ENCODE results near the gene KLHDC7A.

The KLHDC7A gene

GRCh38 chr1:18504609-18505008 is 23.9 kb downstream of the KLHDC7A start:
- no peak for DNase-seq (ENCODE audit: low spot score)

- no peak for DNase-seq (ENCODE audit: low spot score)
Observed at GRCh38 chr1:18505666-18506065, 24.9 kb downstream of the KLHDC7A start.

- no peak for DNase-seq (ENCODE audit: low spot score)
Observed at GRCh38 chr1:18508084-18508483, 27.4 kb downstream of the KLHDC7A start.

GRCh38 chr1:18511149-18511873 is 30.6 kb downstream of the KLHDC7A start:
- no peak for DNase-seq (ENCODE audit: low spot score)

GRCh38 chr1:18511874-18512150 is 31.1 kb downstream of the KLHDC7A start:
- no peak for DNase-seq (ENCODE audit: low spot score)

GRCh38 chr1:18512883-18513282 is 32.2 kb downstream of the KLHDC7A start:
- no peak for DNase-seq (ENCODE audit: low spot score)

GRCh38 chr1:18513995-18514394 is 33.3 kb downstream of the KLHDC7A start:
- no peak for DNase-seq (ENCODE audit: low spot score)

- no peak for DNase-seq (ENCODE audit: low spot score)
Observed at GRCh38 chr1:18515120-18515667, 34.5 kb downstream of the KLHDC7A start.

- DNase-seq (ENCODE audit: low spot score): no peak
Observed at GRCh38 chr1:18516473-18516872, 35.7 kb downstream of the KLHDC7A start.

GRCh38 chr1:18526436-18527275 is 45.9 kb downstream of the KLHDC7A start:
- no peak for DNase-seq (ENCODE audit: low spot score)

GRCh38 chr1:18527514-18527913 is 46.8 kb downstream of the KLHDC7A start:
- DNase-seq (ENCODE audit: low spot score): no peak

GRCh38 chr1:18527921-18528320 is 47.2 kb downstream of the KLHDC7A start:
- DNase-seq (ENCODE audit: low spot score): no peak

GRCh38 chr1:18528616-18529015 is 47.9 kb downstream of the KLHDC7A start:
- DNase-seq (ENCODE audit: low spot score): no peak

GRCh38 chr1:18529714-18530113 is 49.0 kb downstream of the KLHDC7A start:
- no peak for DNase-seq (ENCODE audit: low spot score)

GRCh38 chr1:18530587-18531502 is 50.1 kb downstream of the KLHDC7A start:
- DNase-seq (ENCODE audit: low spot score): no peak

- DNase-seq (ENCODE audit: low spot score): no peak
Observed at GRCh38 chr1:18531503-18531845, 50.7 kb downstream of the KLHDC7A start.

GRCh38 chr1:18532390-18533170 is 51.9 kb downstream of the KLHDC7A start:
- DNase-seq (ENCODE audit: low spot score): no peak

- DNase-seq (ENCODE audit: low spot score): no peak
Observed at GRCh38 chr1:18533259-18533658, 52.5 kb downstream of the KLHDC7A start.

- DNase-seq (ENCODE audit: low spot score): no peak
Observed at GRCh38 chr1:18534810-18535205, 54.1 kb downstream of the KLHDC7A start.
